GM19043 (cell line): ENCODE data around the gene ALOX5AP.
"Not testable (repeated sequence)": the region's sequence is repeated elsewhere in the genome, so short reads cannot be mapped to it uniquely, and the experiment has no call there.

Source experiments
- ATAC-seq: cut with Tn5 transposase; IDR thresholded peaks from one replicate; pipeline ENCODE4 v1.9.1; 2021; ENCODE audit warnings: low read depth; ENCODE audit not compliant: unreplicated experiment

The ALOX5AP gene

DNA sequence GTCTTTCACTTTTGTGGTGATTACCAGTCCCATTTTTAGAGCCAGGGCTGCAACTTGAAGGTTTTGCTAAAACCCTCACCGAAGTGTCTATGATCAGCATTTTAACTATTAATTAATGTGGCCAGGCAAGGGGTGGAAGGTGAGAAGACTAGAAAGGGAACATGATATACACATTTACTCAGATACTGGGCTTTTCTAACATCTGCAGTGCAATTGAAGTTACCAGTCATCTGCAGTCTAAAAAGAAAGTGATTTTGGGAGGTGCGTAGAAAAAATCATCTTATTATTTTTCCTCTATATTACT, 481 bp downstream of the ALOX5AP start:
- ATAC-seq: no peak

DNA sequence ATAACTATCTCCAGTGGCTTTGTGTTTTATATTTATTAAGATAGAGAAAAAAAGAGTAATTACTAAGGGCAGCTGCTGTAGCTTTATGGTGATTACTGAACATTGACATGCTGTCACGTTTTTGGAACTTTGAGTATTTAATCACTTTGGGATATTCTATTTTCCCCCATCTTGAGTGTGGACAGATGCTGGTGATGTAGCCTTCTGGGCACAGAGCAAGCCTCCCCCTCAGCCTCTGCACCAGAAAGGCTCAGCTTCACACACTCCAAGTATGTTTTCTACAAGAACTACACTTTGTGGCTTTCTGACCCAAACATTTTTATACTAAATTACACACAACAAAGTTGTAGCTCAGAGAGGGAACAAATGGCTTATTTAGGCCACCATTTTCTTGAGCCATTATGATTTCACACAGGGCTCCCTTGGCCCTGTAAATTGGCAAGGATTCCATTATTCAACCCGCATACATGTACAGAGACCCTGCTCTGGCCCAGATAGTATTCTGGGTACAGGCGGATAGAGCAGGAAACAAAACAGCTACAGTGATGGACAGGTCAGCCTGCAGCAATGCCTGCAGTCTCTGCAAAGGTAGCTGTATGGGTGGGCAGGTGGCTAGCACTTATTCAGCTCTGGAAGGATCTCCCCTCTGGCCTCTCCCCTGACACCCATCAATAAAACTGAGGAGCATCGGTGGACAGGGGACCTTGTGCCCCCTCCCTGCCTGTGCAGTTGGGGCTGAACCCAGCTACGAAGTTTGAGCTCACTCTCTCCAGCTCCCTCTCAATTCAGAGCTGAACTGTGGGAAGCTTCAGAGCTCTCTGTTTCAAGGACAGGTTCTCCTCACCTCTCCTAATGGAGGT, 1.3 kb downstream of the ALOX5AP start:
- no peak for ATAC-seq

DNA sequence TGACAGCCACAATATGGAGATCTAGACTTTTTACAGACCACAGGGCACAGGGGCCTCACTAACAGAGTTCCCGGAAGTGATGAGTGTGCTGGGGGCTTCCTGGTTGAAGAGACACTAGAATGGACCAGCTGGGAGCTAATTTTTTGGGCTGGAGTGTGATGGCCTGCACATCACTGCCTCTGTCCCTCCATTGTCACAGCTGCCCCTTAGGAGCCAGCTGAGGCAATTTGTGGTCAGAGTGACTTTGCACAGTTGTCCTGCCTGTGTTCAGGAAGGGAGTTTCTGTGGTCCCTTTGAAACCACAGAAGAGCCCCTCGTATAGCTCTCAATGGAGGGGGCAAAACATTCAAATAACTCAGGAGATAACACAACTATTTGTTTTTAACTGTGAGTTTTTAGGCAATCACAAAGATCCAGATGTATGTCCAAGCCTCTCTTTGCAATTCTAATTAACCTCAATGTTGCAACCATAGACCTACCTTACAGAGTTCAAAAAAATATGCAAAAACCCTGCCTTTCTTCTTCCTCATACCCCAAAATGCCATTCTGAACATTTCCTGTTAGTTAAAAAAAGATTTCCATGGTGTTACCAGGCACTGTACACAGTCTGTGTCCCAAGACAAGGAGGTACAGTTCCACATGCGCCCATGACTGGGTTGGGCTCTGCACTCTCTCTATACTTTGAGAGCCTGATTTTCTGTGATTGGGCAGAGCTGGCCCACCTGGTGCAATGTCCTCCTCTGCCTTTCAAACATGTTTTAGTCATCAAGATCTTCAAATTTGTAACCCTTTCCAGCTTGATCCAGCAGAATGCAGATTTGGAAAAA, 2.4 kb downstream of the ALOX5AP start:
- no peak for ATAC-seq

DNA sequence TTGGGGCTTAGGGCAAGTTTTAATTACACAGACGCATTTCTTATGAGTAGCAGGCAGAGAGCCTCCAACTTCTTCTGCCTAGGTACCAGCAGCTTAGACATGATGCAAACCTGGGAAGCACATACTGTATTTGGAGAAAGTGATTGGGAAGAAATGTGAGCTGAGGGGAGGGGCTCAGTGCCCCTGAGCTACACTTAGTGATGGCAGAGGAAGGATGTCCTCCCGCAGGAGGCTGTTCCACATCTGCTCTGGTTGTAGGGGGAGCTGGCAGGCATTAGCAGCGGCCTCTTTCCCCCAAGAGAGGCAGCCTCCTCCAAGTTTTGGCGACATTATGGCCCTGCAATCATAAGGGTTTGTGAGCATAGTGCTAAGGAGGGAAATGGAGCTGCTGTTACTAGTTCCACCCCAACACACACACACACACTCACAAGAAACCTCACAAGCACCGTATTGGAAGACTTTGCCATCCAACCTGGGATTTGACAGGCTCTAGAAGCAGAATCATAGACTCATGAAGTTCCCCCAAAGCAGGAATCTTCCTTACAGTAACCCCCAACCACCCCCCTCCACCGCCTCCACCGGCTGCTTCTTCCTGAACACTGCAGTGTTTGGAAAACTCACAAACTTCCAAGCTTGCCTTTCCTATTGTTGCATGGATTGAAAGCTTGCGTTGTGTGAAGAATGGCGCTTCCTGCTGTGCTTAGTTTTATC, 3.3 kb downstream of the ALOX5AP start:
- no peak for ATAC-seq

DNA sequence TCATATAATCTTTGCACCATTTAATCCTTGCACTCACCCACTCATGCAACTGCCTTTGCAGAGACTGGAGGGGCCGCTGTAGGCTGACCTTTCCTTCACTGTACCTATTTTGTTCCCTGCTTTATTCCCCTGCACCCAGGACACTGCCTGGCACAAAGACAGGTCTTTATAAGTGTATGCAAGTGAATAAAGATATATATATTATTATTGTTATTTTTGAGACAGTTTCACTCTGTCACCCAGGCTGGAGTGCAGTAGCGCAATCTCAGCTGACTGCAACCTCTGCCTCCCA, 3.8 kb downstream of the ALOX5AP start:
- no peak for ATAC-seq

DNA sequence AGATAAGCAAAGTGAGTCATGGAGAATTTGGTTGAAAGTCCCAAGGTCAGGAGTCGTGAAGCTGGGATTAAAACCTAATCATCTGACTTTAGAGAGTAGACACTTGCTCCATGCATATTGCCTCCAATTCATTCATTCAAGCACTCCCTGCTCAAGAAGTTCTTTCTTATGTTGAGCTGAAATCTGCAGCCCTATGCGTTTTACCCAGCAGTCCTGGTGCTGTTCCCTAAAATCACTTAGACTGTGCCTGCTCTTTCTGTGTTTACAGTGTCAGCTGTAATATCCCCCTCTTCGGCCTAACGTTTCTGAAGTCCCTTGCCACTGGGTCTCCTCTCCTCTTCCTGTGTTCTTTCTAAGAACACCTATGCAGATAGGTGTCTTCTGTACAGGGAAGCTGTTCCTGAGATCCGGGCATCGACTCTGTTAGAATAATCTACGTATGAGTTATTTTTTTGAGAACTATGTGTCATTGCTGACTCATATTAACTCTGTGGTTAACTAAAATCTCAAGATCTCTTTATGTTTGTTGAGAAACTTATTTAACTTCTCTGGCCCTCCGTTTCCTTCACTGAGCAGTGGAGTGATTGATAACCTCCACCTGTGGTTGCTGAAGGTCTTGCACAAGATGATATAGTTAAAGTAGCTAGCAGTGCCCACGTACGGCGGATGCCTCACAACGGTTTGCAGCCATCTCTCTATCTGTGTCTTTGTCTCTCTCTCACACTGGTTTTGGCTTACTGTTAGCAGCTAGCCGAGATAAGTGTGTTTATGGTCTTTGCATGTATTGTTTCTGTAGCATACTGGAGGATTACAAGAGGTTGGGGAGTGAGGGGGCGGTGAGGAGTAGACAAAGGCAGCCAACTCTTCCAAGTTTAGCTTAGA, 4.7 kb downstream of the ALOX5AP start:
- peak; percentile 37 for ATAC-seq

DNA sequence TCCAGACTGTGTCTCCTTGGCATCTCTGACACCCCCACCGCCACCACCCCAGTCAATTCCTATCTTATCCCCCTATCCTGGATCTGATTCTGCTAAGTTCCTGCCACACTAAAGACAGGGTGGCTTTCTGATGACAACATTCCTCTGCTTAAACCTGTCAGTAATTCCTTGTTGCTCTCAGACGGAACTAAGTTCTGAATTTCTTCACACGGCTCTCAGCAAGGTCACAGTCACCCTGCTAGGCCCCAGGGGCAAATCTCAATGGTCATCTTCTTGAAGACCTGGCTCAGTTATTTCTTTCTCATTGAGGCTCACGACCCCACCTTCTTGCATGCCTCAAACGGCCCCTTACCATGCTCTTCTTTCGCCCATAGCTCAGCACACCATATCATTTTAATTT, 7.6 kb downstream of the ALOX5AP start:
- ATAC-seq: no peak

DNA sequence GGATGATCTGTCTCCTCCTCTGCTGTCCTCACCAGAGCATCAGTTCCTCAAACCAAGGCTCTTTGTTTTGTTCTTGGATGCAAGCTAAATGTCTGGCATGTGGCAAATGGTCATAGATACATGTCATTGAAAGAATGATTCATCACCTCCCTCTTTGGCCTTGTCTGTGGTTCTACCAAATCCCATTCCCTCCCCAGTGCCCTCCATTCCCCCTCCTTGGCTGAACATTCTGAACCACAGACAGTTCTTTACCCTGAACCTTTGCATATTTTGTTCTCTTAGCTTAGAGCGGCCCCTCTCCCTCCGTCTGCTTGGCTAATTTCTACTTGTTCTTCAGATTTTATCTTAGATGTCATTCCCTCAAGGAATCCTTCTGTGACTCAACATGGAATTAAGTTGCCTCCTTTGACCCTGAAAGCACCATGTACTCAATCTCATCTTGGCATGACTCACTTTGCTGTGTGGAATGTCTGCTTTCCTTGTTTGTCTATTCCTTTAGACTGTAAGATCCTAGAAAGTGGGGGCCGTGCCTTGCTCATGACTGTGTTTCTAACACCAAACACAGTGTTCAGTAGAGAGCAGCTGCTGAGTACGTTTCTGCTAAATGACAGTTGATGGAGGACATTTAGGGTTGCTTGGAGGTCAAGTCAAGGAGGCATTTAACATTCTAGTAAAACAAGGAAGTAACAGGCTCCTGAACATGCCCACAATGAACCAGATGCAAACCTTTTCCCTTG, 8.1 kb downstream of the ALOX5AP start:
- ATAC-seq: no peak

DNA sequence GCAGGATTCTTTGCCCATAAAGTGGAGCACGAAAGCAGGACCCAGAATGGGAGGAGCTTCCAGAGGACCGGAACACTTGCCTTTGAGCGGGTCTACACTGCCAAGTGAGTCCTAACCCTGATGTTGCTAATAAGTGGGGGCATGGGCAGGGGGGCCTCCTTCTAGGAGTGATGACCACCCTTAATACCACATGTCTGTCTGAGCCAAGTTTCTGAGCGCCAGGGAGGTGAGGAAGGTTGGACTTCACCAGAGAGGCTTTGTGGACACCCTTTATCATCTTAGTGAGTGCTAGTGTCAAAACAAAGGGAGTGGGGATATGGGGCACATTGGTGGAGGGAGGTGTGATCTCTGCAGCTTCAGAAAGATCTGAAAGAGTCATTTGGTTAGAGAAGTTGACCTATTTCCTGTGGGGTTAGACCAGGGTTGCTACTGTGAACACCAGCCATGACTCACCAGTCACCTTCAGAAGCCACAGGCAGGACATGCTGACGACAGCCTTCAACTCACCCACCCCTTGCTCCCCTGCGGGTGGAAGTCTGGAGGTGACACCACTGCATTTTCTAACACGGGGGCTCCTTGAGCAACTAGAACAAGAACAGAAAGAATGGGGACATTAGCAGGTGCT, 8.8 kb downstream of the ALOX5AP start:
- ATAC-seq: peak; percentile 91

DNA sequence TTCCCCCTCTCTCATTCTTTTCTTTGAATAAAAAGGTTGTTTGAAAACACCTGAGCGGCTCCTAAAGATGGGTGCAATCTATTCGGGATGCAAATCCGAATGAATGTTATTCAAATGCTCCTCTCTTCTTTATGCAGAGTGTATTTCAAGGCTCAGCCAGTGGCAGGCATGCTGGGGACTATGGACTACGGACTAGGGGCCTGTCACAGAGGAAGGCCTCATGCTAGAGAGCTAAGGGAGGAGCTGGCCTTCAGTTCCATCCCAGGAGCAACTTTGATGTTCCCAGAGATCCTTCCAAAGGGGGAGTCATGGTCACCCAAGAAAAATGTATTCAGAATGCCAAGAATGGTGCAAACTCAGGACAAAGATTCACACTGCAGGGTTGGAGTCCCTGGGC, 9.3 kb downstream of the ALOX5AP start:
- no peak for ATAC-seq

DNA sequence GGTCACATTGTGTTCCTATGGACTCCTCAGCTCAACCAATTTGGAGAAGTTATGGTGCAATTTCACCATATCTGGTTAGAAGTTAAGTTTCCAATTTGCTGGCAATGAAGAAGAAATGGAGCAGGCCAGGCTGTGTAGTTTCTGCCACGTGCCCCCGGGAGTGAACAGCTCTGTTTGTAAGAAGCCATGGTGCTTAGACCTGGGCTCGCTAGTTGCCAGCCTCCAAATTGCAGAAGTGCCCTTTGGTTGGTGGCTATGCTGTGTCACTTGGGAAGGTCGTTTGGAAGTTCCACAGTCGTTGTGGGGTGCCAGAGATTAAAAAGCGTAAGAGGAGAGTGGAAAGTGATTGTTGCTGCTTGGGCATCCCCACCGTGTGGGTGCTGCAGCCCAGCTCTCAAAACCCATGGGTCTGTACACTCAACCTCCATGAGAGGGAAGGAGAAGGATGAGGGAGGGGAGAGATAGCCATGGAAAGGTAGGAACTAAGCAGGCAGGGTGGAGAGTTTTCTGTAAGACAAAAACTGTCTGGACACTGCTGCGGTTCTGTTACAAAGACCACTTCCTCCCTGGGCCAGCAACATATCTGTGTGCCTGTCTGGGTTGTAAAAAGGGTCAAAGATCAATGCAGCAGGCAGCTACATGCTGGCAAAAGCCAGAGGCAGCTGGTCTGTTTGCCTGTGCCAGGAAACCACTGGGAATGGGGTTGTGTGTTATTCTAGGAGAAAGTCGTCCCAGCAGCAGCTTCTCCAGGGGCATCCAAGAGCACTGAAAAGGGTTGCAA, 10.8 kb downstream of the ALOX5AP start:
- ATAC-seq: no peak

DNA sequence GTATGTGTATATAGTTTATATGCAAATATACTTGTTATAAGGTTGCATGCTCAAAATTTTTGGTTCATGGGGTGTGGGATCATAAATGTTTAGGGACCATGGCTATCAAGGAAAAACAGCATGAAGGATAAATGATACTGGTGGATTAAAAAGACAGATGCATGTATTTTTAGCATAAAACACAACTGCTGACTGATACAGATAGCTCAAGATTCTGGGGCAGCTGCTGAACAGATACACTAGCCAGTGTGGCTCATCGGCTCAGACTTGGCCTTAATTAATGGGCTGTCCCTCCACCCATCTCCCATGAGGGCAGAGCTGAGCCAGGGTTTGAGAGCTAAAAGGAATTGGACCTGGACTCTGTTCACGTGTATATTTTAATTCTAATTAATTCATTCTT, 11.4 kb downstream of the ALOX5AP start:
- no peak for ATAC-seq

DNA sequence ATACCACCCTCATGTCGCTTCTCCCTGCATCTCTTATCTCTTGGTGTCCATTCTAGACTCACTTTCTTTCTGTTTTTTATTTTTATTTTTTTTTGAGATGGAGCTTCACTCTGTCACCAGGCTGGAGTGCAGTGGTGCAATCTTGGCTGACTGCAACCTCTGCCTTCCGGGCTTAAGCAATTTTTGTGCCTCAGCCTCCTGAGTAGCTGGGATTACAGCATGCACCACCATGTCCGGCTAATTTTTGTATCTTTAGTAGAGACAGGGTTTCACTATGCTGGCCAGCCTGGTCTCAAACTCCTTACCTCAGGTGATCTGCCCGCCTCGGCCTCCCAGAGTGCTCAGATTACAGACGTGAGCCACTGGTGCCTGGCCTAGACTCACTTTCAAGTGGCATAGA, 12.5 kb downstream of the ALOX5AP start:
- ATAC-seq: not testable (repeated sequence)

DNA sequence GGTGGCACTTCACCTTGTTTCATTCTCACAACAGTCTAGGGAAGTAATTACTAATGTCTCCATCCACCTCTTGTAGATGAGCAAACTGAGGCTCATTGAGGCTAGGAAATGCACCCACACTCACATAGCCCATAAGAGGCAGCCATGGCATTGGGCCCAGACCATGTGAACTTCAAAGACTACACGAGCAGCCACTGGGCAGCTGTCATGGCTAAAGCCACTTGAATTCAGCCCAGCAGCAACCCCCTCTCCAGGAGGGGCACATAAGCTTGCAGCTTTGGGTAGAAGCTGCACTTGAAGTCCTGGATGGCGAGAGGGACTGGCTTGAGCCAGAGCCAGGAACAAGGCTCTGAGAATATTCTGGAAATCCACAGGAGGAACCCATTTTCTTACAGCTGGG, 13.4 kb downstream of the ALOX5AP start:
- no peak for ATAC-seq

DNA sequence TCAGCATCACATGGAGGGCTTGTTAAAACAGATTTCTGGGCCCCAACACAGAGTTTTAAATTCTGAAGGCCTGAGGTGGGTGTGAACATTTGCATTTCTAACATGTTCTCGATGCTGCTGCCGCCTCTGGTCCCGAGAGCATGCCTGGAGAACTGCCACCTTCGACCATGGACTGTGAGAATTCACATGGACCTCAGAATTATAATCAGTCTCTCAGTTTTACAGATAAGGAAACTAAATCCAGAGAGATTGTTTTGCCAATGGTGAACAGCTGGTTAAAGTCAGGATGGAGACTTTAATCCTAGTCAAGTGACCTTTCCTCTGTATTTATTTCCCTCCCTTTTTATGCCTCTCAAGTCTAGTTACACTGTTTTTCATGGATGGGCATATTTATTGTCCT, 14.7 kb downstream of the ALOX5AP start:
- no peak for ATAC-seq

DNA sequence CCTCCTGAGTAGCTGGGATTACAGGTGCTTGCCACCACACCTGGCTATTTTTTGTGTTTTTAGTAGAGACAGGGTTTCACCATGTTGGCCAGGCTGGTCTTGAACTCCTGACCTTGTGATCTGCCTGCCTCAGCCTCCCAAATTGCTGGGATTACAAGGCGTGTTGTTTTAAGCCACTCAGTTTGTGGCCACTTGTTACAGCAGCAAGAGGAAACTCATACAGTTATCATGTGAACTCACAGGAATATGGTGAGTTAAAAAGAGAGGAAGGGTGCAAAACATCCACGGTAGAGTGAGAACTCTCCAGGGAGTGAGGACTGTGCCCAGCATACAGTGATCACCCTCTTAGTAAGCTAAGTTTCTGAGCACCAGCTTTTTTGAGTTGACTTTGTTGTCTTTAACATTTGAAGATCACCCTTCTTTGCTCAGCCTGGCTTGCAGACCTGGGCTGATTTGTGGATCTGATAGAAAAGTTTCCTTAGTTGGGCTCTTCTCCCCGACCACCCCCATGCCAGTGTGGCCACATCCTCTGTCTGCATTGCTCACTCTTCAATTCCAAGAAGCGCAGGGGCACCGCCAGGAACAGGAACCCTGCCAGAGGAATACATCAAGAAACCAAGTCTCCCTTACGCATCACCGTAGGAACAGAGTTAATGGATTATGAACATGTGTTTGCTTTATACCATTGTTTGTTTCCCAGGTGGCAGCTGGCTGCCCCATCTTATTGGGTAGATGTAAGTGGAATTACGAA, 16.0 kb downstream of the ALOX5AP start:
- no peak for ATAC-seq

DNA sequence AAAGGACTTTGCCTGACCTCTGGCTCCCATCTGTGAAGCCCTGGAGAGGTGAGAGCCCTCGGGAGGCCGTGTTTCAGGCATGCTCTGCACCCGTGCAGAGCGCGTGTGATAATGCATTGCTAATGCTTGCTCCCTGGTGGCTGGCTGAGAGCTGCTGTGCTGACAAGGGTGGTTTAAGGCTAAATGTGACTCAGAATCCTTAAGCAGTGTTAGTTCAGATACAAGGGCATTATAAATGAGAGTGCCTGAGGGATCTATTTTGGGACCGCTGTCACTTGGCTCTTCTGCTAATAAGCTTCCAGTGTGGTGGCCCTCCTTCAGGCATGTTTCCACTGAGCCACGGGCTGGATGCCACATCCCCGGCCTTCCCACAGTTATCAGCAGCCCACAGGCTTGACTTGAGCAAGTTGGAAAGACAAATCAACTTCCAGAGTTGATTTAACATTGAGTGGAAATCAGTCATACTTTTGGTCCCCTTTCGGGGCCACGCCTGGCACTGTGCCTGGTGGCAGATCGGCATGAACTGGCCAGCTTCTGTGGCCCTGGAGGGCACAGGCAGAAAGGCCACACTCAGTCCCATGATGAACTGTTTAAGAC, 17.0 kb downstream of the ALOX5AP start:
- ATAC-seq: no peak
